ENCODE data around the gene WAPL.

DNA sequence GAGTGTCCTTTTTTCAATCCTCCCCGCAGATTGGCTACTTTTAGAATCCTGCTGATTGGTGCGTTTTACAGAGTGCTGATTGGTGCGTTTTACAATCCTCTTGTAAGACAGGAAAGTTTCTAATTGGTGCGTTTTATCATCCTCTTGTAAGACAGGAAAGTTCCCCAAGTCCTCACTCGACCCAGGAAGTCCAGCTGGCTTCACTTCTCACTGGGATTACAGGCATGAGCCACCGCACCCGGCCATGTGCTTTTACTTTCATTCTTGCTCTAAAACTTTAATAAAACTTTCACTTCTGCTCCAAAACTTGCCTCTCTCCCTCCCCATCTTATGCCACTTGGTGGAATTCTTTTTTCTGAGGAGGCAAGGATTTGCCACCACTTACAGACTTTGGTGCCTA lies 17.0 kb upstream of the WAPL start:
- no peak for TF ChIP-seq EGR1 (IDR thresholded peaks at IDR 0.05)
- TF ChIP-seq, protein P1, sequence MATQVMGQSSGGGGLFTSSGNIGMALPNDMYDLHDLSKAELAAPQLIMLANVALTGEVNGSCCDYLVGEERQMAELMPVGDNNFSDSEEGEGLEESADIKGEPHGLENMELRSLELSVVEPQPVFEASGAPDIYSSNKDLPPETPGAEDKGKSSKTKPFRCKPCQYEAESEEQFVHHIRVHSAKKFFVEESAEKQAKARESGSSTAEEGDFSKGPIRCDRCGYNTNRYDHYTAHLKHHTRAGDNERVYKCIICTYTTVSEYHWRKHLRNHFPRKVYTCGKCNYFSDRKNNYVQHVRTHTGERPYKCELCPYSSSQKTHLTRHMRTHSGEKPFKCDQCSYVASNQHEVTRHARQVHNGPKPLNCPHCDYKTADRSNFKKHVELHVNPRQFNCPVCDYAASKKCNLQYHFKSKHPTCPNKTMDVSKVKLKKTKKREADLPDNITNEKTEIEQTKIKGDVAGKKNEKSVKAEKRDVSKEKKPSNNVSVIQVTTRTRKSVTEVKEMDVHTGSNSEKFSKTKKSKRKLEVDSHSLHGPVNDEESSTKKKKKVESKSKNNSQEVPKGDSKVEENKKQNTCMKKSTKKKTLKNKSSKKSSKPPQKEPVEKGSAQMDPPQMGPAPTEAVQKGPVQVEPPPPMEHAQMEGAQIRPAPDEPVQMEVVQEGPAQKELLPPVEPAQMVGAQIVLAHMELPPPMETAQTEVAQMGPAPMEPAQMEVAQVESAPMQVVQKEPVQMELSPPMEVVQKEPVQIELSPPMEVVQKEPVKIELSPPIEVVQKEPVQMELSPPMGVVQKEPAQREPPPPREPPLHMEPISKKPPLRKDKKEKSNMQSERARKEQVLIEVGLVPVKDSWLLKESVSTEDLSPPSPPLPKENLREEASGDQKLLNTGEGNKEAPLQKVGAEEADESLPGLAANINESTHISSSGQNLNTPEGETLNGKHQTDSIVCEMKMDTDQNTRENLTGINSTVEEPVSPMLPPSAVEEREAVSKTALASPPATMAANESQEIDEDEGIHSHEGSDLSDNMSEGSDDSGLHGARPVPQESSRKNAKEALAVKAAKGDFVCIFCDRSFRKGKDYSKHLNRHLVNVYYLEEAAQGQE (IDR thresholded peaks at IDR 0.05; ENCODE audit: low read depth), result no peak
- TF ChIP-seq CEBPB (IDR thresholded peaks at IDR 0.05), result no peak
- TF ChIP-seq, protein P2, sequence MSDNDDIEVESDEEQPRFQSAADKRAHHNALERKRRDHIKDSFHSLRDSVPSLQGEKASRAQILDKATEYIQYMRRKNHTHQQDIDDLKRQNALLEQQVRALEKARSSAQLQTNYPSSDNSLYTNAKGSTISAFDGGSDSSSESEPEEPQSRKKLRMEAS (IDR thresholded peaks at IDR 0.05), result no peak

Measured in Ishikawa (cell line).